Adrenal gland (tissue), 12 donors: ENCODE data around the gene LMNTD2. TPM values are rescaled to one million over a fixed set of nuclear protein-coding genes. Genes with fewer than 3 reads are reported as not detected.

ENCODE experiments used
- DNase-seq, 7 donors: peaks; one replicate each; pipeline ENCODE4 v3.0.0-alpha.2; 2019 to 2020
- H3K27ac ChIP-seq, 5 donors: fragments of 200-600 bp; sonication (generic) in 4 of 5; 1 replicate in 3 of 5; 2 replicates in 2 of 5; pipeline versions ENCODE4 v1.5.1 to v1.8.0; 2016 to 2020; ENCODE audit warnings: mild to moderate bottlenecking in 1 of 5
- H3K27me3 ChIP-seq: fragments of 200-600 bp; 2 replicates; pipeline ENCODE4 v1.8.0; 2021
- H3K36me3 ChIP-seq, 2 donors: fragments of 200-600 bp; replicated peaks in 1 of 2; 1 replicate in 1 of 2; 2 replicates in 1 of 2; pipeline versions ENCODE4 v1.5.1 to v1.8.0; 2018 to 2022
- H3K4me1 ChIP-seq, 2 donors: fragments of 200-600 bp; replicated peaks in 1 of 2; 1 replicate in 1 of 2; 2 replicates in 1 of 2; pipeline versions ENCODE4 v1.5.1 to v1.8.0; 2018 to 2021
- H3K4me3 ChIP-seq, 4 donors: fragments of 200-600 bp; sonication (generic) in 3 of 4; one replicate each; pipeline ENCODE4 v1.5.1; 2016 to 2018
- H3K9me3 ChIP-seq, 3 donors: fragments of 200-600 bp; sonication (generic) in 1 of 3; replicated peaks in 1 of 3; 1 replicate in 2 of 3; 2 replicates in 1 of 3; pipeline versions ENCODE4 v1.5.1 to v1.8.0; 2016 to 2021
- CTCF ChIP-seq, 6 experiments: fragments of 450-650 bp in 4 of 6; fragments of 200-600 bp in 2 of 6; sonication (generic) in 1 of 6; IDR thresholded peaks; 1 replicate in 5 of 6; 2 replicates in 1 of 6; pipeline versions ENCODE4 v1.5.1 to v1.8.0; 2016 to 2021; ENCODE audit warnings: antibody characterized with exemption in 6 of 6, mild to moderate bottlenecking in 2 of 6, moderate library complexity in 1 of 6
- POLR2A ChIP-seq, 2 donors: fragments of 450-650 bp; IDR thresholded peaks; one replicate each; pipeline ENCODE4 v1.6.1; 2017; ENCODE audit warnings: antibody characterized with exemption in 2 of 2, mild to moderate bottlenecking in 2 of 2, moderate library complexity in 1 of 2
- WGBS, 4 donors: extraction: QIAGEN DNeasy Blood & Tissue Kit in 2 of 4; methylation state at CpG; one replicate each; pipeline versions ENCODE4 v1.1.5 to v1.1.7; 2013 to 2017; 5-methylcytosine and 5-hydroxymethylcytosine counted together
- intact Hi-C, 2 donors: fragments of 100-400 bp; cut with DNase I; formaldehyde crosslinking; loops; one replicate each; pipeline versions ENCODE4 v1.14.1 to v1.15.0; 2022 to 2023
- polyA plus RNA-seq, 3 donors: library from polyadenylated mRNA; stranded (reverse); fragments of 200-250 nt in 2 of 3; fragments of 350-450 nt in 1 of 3; fragmentation: Illumina TruSeq in 1 of 3; extraction: RNeasy Lipid Tissue Mini Kit (QIAGEN cat#74804) in 1 of 3; gene quantifications; one replicate each; pipeline ENCODE4 v1.2.3, GENCODE V29; 2013 to 2014
- total RNA-seq, 9 donors: library from RNA; depleted of rRNA in 4 of 9; stranded (reverse); fragments of >200 nt in 4 of 9; fragments of 120-200 nt in 1 of 9; fragmentation: NEBNext Ultra II Directional in 1 of 9; extraction: Animal tissue kit (Norgen Biotek cat#: 25700) in 1 of 9; gene quantifications; one replicate each; pipeline versions ENCODE4 v1.1.0 to v1.2.4, GENCODE V29; 2013 to 2023
- donor health status: healthy with polysubstance abuse.
- donor health status: Bipolar disorder and iron deficiency.
- donor health status: DM: yes; HTN: yes; CAD: no.
- donor health status: DM: no; HTN: no; CAD: no.
- donor health status: DM: no; HTN: no; CAD: no.
- donor health status: DM: yes; HTN: yes; CAD: no.

The LMNTD2 gene
- total and polyA plus RNA-seq, 12 donors: 0.20 to 21.0 (median 6.1) TPM

DNA sequence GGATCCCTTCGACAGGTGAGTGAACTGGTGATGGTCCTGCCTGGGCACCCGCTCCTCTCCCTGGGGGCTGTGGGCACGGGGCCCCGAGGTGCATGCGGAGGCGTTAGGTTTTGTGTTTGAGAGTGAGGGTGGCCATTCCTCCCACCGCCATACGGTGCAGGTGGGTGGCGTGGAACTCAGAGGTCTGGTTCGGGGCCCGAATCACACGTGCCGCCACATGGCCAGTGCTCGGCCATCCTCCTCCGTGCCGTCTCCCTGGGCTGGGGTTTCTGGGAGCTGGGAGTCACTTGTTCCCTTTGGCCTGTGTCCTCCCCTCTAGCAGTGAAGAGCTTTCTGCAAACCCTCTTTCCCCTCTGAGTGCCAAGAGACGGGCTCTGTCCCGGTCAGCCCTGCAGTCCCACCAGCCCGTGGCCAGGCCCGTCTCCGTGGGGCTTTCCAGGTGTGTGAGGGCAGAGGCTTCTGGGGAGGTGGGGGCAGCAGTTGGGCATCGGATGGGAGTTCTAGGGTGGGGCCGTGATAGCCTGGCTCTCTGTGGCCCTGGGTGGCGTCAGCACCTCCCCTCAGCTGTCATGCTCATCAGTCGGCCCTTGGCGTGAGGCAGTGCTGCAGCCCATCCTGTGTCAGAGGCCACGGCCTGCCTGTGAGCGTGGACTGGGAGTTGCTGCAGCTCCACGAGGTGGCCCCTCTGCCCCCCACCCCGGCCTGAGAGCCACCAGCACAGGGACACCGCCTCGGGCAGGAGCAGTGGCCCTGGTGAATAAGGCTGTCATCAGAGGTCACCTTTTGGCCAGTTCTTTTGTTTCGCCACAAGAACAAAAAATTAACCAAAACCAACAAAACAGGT is 45.0 kb upstream of the LMNTD2 start:
- no peak overlapping the region for H3K4me3 ChIP-seq
- peak overlapping the region in 2 of 5 donors; percentile 8 to 57 for H3K27ac ChIP-seq
- peaks cover 0 to 98% of the 10 kb centered on the region in 2 donors for H3K36me3 ChIP-seq
- TF ChIP-seq CTCF (IDR thresholded peaks at IDR 0.05) (no peak), POLR2A (IDR thresholded peaks at IDR 0.05) (no peak)
- no peak for DNase-seq
- intact Hi-C loops: no loop called here
- peaks cover 0 to 10% of the 10 kb centered on the region in 2 donors for H3K4me1 ChIP-seq
- 87 to 100% (median 92%) methylated on average over 10 to 33 of the region's 33 CpGs for WGBS, 4 donors
- no peaks in the 10 kb centered on the region for H3K9me3 ChIP-seq
- no peaks in the 10 kb centered on the region for H3K27me3 ChIP-seq

DNA sequence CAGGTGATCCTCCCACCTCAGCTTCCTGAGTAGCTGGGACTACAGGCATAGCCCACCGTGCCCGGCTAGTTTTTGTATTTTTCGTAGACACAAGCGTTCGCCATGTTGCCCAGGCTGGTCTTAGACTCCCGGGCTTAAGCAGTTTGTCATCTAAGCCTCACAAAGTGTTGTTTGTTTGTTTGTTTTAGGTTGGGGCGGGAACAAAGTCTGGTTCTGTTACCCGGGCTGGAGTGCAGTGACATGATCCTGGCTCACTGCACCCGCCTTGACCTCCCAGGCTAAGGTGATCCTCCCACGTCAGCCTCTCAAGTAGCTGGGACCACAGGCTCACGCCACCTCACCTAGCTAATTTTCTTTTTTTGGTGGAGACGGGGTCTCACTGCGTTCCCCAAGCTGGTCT is 42.6 kb upstream of the LMNTD2 start:
- intact Hi-C loops: no loop called here
- peaks cover 0 to 97% of the 10 kb centered on the region in 2 donors for H3K36me3 ChIP-seq
- TF ChIP-seq POLR2A (IDR thresholded peaks at IDR 0.05) (no peak), CTCF (IDR thresholded peaks at IDR 0.05) (no peak)
- no peak overlapping the region for H3K27ac ChIP-seq
- no peak overlapping the region for H3K4me3 ChIP-seq
- DNase-seq: no peak
- H3K4me1 ChIP-seq: peaks cover 0 to 4% of the 10 kb centered on the region in 2 donors
- 87 to 90% (median 89%) methylated on average over 13 of the region's 13 CpGs for WGBS, 4 donors
- H3K9me3 ChIP-seq: no peaks in the 10 kb centered on the region
- H3K27me3 ChIP-seq: no peaks in the 10 kb centered on the region

DNA sequence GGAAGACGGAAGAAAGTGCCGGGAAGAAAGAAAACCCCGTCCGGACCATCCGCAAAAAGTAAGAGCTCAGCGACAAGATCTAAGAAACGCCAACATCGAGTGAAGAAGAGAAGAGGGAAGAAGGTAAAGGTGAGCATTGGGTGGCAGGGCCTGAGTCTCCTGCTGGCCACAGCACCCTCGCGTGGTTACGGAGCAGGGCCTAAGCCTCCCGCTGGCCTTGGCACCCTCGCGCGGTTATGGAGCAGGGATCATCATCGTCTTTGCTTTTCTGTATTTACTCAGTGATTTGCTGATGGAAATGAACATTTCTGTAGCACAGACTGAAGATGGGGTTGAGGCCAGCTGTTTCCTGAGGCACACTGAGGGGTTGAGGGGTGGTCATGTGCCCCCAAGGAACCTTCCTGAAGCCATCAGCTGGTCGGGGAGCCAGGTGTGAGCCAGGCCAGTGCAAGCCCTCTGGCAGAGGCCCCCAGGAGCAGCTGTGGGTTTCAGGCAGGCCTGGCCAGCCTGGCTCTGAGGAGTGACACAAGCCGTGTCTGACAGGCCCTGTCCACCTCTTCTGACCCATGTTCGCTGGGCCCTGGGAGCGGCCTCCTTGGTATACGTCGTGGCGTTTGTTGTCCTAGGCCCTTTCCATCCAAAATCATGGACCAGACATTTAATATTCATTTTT is 41.2 kb upstream of the LMNTD2 start:
- no peaks in the 10 kb centered on the region for H3K4me1 ChIP-seq
- TF ChIP-seq CTCF (IDR thresholded peaks at IDR 0.05): no peak
- TF ChIP-seq POLR2A (IDR thresholded peaks at IDR 0.05): no peak
- H3K4me3 ChIP-seq: no peak overlapping the region
- no peak for DNase-seq
- no peak overlapping the region for H3K27ac ChIP-seq
- H3K27me3 ChIP-seq: no peaks in the 10 kb centered on the region
- intact Hi-C loops: no loop called here
- no peaks in the 10 kb centered on the region for H3K9me3 ChIP-seq
- WGBS, 4 donors: 91 to 96% (median 92%) methylated on average over 19 to 23 of the region's 23 CpGs
- H3K36me3 ChIP-seq: peaks cover 0 to 97% of the 10 kb centered on the region in 2 donors

- peaks cover 0 to 95% of the 10 kb centered on the region in 2 donors for H3K36me3 ChIP-seq
- H3K9me3 ChIP-seq: no peaks in the 10 kb centered on the region
- H3K27ac ChIP-seq: no peak overlapping the region
- intact Hi-C loops: no loop called here
- 91 to 96% (median 93%) methylated on average over 5 to 30 of the region's 30 CpGs for WGBS, 4 donors
- no peaks in the 10 kb centered on the region for H3K4me1 ChIP-seq
- TF ChIP-seq POLR2A (IDR thresholded peaks at IDR 0.05): no peak
- no peak for TF ChIP-seq CTCF (IDR thresholded peaks at IDR 0.05)
- H3K27me3 ChIP-seq: no peaks in the 10 kb centered on the region
- DNase-seq: no peak
- H3K4me3 ChIP-seq: no peak overlapping the region
Measured at GRCh38 chr11:598005-598680, 37.6 kb upstream of the LMNTD2 start.
